Fibroblast of mammary gland (primary cell): ENCODE results near the gene CEP85.

ENCODE experiments used
- DNase-seq: peaks from one replicate; pipeline ENCODE4 v3.0.0-alpha.2; 2010; ENCODE audit warnings: low read depth
- H3K4me3 ChIP-seq: 2 replicates; pipeline ENCODE4 v1.5.1; 2011; ENCODE audit warnings: low read depth, mild to moderate bottlenecking, low read length, moderate library complexity; ENCODE audit not compliant: control insufficient read depth
- TF ChIP-seq, protein P1 (sequence below): conservative IDR thresholded peaks from 2 replicates; pipeline ENCODE4 v1.5.1; 2011; ENCODE audit warnings: low read depth, low read length, inconsistent platforms; ENCODE audit not compliant: control insufficient read depth, insufficient read depth

The CEP85 gene

DNA sequence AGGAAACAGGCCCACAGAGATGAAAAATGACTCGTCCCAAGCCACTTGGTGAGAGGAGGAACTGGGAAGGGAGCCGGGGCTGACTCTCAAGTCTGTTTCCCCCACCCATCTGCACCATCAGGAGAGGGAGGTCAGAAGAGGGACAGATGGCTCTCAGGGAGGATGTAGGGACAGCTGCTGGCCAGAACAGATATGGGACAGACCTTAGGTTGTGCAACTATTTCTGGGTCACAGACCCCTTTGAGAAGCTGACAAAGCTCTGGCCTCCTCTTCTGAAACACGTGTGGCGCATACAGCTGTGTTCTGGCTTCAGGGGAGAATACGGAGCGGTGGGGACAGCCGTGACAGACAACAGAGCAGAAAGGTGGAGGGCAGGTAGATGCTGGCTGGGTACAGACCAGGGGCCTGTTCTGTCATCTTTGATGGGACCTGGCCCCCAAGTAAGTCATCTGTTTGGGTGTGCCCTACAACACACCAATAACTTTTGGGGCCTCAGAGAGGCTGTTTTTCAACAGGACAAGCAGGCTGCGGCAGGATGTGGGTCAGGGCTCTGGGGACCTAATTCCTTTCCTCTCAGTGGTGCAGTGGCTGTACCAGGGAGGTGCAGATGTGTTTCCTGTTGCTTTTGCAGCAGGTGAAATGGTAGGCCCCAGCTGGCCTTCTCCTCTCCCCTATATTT, 53.2 kb downstream of the CEP85 start:
- TF ChIP-seq, protein P1, sequence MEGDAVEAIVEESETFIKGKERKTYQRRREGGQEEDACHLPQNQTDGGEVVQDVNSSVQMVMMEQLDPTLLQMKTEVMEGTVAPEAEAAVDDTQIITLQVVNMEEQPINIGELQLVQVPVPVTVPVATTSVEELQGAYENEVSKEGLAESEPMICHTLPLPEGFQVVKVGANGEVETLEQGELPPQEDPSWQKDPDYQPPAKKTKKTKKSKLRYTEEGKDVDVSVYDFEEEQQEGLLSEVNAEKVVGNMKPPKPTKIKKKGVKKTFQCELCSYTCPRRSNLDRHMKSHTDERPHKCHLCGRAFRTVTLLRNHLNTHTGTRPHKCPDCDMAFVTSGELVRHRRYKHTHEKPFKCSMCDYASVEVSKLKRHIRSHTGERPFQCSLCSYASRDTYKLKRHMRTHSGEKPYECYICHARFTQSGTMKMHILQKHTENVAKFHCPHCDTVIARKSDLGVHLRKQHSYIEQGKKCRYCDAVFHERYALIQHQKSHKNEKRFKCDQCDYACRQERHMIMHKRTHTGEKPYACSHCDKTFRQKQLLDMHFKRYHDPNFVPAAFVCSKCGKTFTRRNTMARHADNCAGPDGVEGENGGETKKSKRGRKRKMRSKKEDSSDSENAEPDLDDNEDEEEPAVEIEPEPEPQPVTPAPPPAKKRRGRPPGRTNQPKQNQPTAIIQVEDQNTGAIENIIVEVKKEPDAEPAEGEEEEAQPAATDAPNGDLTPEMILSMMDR = no peak
- peak; percentile 30 for DNase-seq
- H3K4me3 ChIP-seq = no peak overlapping the region

DNA sequence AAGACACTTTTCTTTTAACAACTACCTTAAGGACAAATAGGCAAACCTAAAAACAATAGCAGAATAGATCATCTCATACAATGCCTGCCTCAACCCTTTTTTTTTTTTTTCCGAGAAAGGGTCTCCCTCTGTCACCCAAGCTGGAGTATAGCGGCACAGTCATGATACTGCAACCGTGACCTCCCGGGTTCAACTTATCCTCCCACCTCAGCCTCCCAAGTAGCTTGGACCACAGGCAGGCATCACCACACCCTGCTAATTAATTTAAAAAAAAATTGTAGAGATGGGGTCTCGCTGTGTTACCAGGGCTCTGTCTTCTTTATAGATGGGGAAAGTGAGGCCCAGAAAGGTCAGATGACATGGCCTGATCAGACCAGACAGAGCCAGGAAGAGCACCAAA, 53.8 kb downstream of the CEP85 start:
- TF ChIP-seq, protein P1 = no peak
- H3K4me3 ChIP-seq = no peak overlapping the region
- DNase-seq = no peak

DNA sequence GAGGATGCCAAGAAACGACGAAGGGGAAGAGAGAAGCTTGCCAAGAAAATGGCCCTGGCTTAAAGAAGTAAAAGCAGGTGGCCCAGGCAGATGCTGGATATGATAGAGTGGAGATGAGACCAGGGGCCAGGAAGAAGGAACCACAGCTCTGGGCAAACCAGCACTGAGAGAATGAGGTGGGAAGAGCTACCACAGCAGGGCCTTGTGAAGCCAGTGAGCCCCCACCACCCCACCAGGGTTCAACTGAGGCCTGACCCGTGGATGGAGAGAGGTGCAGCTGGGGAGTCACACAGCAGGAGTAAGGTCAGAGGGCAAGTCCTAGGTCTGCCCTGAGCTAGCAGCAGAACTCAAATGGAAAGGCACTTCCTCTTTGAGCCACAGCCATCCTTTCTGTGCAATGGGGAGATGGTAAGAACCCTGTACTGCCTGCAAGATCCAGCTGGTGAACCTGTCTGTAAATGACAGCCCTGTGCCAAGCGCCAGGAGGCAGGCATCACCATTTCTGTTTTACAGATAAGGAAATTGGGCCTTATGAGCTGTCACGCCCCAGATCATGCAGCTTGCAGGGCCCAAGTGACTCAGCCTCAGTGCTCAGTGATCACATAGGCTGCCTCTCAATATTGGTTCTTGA, 54.4 kb downstream of the CEP85 start:
- TF ChIP-seq, protein P1 = no peak
- no peak for DNase-seq
- no peak overlapping the region for H3K4me3 ChIP-seq

DNA sequence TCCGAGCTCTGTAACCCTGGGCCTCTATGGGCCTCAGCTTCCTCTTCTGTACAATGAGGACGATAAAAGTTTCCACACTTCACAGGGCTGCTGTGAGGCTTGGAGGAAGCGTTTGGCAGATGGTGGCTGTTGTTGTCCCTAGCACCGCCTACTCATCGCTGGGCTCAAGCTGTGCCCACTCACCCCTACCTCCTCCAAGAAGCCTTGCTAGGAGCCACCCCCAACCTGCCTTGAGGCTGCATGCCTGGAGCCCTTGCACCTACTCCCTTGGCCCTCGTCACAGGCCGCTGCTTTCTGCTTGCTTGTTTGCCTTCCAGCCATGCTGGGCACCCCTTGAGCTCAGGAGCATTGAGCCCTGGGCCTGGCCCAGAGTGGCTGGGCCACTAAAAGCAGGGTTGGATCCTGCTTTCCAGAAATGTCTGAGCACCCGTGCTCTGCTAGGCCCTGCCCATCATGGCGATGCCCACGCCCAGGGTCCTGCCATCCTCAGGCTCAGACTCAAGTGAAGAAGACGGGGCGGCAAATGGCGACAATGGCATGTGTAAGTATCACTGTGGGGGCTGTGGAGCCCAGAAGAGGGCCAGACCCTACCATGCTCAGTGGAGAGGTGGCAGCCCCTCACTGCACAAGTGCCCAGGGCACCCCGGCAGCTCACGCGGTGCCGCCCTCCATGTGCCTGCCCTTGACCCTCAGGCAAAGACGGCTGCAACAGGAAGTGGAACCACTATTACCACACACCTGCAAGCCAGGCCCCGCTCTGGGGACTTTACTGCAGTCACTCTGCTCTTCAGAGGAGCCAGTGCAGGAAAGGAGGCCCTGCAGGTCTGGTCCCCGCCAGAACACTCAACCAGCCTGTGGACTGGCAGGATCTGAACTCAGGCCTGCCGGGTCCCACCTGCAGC, 55.4 kb downstream of the CEP85 start:
- no peak for DNase-seq
- TF ChIP-seq, protein P1 = no peak
- H3K4me3 ChIP-seq = no peak overlapping the region

DNA sequence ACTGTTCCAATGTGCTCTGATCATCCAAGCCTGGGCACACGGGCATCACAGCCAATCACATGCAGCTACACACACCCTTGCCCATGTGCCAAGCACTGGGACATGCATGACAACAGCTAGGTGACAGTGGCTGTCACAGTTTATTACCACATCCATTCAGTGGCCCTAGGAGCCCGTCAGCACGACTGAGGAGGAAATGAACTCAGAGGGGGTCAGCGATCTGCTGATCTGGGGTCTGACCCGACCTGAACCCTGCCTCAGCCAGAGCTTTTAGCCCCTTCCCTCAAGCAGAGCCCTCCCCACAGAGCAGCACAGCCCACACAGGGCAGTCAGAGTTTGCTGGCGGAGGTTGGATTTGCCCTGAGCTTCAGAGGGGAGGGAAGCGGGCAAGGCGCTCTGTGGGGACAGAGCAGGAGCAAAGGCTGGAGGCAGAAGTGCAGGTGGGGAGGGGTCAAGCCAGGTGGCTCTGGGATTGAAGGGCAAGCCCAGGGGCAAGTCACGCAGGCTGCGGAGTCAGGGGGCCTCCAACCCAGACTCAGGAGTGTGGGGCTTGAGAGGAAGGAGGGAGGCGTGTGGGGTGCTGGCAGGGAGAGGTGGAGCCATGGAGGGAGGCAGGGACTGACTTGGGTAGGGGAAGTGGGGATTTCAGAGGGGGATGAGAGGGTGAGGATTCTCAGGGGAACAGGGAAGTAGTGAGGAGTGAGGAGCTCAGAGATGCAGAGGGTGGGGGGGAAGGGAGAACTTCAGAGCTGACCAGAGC, 56.3 kb downstream of the CEP85 start:
- DNase-seq = no peak
- TF ChIP-seq, protein P1 = no peak
- no peak overlapping the region for H3K4me3 ChIP-seq

DNA sequence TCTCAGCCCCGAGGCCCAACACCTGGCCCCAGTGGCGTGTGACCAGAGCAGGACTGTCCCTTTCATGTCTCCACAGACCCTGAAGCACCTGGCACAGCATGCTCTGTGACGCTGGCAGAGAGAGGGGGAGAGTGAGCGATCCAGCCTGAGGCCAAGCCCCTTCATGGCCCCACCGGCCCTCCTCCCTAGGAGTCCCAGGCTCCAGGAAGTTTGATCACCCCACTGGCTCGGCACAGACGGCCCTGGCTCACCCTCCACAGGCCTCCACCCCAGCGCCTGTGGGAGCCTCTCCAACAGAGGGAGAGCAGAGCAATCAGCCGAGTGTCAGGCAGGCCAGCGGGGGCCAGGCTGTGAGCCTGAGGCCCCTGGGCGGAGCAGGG, 56.9 kb downstream of the CEP85 start:
- no peak overlapping the region for H3K4me3 ChIP-seq
- TF ChIP-seq, protein P1 = no peak
- DNase-seq = no peak
